HUES64 (cell line): Measurements from ENCODE around the gene DOCK4.

Source experiments
- H3K27ac ChIP-seq: 2 replicates; pipeline ENCODE4 v1.7.0; 2013; ENCODE audit warnings: low read depth, low read length, inconsistent platforms
- H3K27me3 ChIP-seq: 2 replicates; pipeline ENCODE4 v1.6.1; 2013; ENCODE audit warnings: mild to moderate bottlenecking, low read length; ENCODE audit not compliant: insufficient read depth
- H3K36me3 ChIP-seq: 2 replicates; pipeline ENCODE4 v1.6.1; 2013; ENCODE audit warnings: mild to moderate bottlenecking, low read length; ENCODE audit not compliant: insufficient read depth
- H3K4me1 ChIP-seq: 2 replicates; pipeline ENCODE4 v1.6.1; 2013; ENCODE audit warnings: mild to moderate bottlenecking, low read length, moderate library complexity; ENCODE audit not compliant: insufficient read depth
- H3K4me3 ChIP-seq: 2 replicates; pipeline ENCODE4 v1.5.1; 2013; ENCODE audit warnings: mild to moderate bottlenecking, low read length, moderate library complexity
- H3K9ac ChIP-seq: 2 replicates; pipeline ENCODE4 v1.6.1; 2013; ENCODE audit warnings: mild to moderate bottlenecking, low read depth, low read length
- H3K9me3 ChIP-seq: 2 replicates; pipeline ENCODE4 v1.6.1; 2013; ENCODE audit warnings: low read depth, low read length; ENCODE audit not compliant: insufficient read depth
- WGBS: fragments of 150-250, 120-280 bp; methylation state at CpG from one replicate; pipeline ENCODE4 v1.1.7; 2013; ENCODE audit warnings: missing lambda C conversion rate; 5-methylcytosine and 5-hydroxymethylcytosine counted together

The DOCK4 gene

DNA sequence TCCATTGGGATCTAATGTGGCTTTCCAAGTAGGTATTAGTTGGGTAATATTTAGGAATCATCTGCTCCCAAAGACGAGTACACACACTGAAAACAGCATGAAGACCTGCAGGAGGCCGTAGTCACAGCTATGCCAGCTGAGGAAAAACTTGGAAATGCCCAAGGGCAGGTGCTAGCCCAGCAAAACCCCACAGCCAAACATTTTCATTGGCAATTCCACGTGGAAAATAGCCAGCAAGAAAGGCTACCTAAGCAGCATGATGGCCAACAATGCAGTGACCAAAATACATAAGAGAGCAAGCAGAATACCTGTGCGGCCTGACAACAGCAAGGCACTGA is 32.7 kb downstream of the DOCK4 start:
- H3K27me3 ChIP-seq = no peaks in the 10 kb centered on the region
- no peaks in the 10 kb centered on the region for H3K9me3 ChIP-seq
- no peak overlapping the region for H3K4me3 ChIP-seq
- WGBS = 89% methylated on average over 4 of the region's 4 CpGs
- H3K27ac ChIP-seq = no peak overlapping the region
- 0 out of 2 replicates have a peak, but pooled peaks cover 3% of the 10 kb centered on the region for H3K4me1 ChIP-seq
- no peak overlapping the region for H3K9ac ChIP-seq
- no peaks in the 10 kb centered on the region for H3K36me3 ChIP-seq

DNA sequence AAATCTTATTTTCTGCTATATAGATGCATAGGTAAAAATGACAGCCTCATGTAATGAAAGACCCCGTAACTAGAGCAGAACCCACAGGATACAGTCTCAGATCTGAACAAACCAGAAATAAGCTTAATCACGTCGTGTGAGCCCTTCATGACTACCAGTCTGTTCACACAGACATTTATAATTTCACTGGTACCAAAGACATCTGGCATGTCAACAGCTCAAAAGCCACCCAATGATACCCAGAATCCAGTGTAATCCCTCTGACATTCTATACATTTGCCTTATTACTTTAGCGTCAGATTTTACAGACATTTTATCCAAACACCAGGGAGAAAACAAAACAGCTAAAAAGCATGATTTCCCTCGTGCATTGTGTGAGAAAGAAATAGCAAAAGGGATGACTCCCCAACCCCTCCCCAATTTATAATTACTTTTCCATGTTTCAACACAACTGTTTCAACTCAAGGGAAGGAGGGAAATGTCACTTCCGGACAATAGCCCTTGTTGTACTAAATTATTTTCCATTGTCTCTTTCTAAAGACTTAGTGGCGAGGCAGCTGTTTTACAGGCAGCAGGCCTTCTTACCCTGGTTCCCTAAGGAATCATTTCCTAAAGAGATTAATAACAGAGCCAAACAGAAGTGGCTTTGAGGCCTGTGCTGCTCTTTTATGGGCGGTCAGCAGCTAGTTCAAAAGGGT is 33.2 kb downstream of the DOCK4 start:
- no peak overlapping the region for H3K4me3 ChIP-seq
- no peak overlapping the region for H3K27ac ChIP-seq
- no peak overlapping the region for H3K9ac ChIP-seq
- no peaks in the 10 kb centered on the region for H3K27me3 ChIP-seq
- WGBS = 92% methylated on average over 8 of the region's 8 CpGs
- no peaks in the 10 kb centered on the region for H3K36me3 ChIP-seq
- no peaks in the 10 kb centered on the region for H3K9me3 ChIP-seq
- 0 out of 2 replicates have a peak, but pooled peaks cover 3% of the 10 kb centered on the region for H3K4me1 ChIP-seq

DNA sequence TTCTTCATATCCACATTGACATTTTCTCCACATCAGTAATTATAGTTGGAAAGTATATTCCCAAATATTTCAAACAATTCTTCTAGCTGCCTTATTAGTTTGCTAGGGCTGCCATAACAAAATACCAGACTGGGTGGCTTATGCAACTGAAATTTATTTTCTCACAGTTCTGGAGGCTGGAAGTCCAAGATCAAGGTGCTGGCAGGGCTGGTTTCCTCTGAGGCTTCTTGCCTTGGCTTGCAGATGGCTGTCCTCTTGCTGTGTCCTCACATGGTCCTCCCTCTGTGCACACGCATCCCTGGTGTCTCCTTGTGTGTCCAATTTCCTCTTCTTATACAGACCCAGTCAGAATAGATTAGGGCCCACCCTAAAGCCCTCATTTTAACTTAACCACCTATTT is 34.5 kb downstream of the DOCK4 start:
- H3K27ac ChIP-seq = no peak overlapping the region
- H3K4me3 ChIP-seq = no peak overlapping the region
- no peaks in the 10 kb centered on the region for H3K27me3 ChIP-seq
- no peaks in the 10 kb centered on the region for H3K9me3 ChIP-seq
- H3K4me1 ChIP-seq = no peaks in the 10 kb centered on the region
- WGBS = 94% methylated on average over 1 of the region's 1 CpG
- H3K36me3 ChIP-seq = no peaks in the 10 kb centered on the region
- H3K9ac ChIP-seq = no peak overlapping the region

DNA sequence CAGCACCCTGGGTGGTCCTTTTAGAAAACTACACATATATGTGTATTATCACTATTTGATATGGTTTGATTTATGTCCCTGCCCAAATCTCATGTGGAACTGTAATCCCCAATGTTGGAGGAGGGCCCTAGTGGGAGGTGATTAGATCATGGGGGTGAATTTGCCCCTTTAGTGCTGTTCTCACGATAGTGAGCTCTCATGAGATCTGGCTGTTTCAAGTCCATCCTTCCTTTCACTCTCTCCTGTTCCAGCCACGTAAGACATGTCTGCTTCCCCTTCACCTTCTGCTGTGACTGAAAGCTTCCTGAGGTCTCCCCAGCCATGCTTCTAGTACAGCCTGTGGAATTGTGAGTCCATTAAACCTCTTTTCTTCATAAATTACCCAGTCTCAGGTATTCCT is 37.3 kb downstream of the DOCK4 start:
- Histone ChIP-seq H3K4me3 (no peak overlapping the region), H3K9me3 (no peaks in the 10 kb centered on the region), H3K27ac (no peak overlapping the region), H3K9ac (no peak overlapping the region), H3K4me1 (no peaks in the 10 kb centered on the region), H3K27me3 (no peaks in the 10 kb centered on the region), H3K36me3 (no peaks in the 10 kb centered on the region)
- WGBS = 94% methylated on average over 2 of the region's 2 CpGs

DNA sequence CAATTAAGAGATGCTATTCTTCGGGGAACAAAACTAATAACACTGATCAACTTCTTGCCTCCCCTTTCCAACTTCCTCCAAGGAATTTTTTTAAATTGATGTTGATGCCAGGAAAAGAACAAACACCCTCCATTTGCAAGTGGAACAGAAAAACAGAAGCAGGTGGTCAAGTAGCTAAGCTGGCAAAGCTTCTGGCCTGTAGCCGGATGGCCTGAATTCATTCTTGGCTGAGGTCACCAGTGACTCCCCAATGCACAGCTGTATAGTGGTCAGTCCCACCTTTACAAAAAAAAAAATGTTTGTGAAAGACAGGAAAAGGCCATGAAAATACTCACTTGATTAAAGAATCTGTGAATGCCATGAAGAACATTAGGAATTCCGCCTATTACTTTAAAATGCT is 39.1 kb downstream of the DOCK4 start:
- no peaks in the 10 kb centered on the region for H3K36me3 ChIP-seq
- H3K4me1 ChIP-seq = peaks cover 17% of the 10 kb centered on the region
- no peak overlapping the region for H3K27ac ChIP-seq
- WGBS = 94% methylated on average over 3 of the region's 3 CpGs
- H3K9ac ChIP-seq = no peak overlapping the region
- H3K4me3 ChIP-seq = no peak overlapping the region
- H3K9me3 ChIP-seq = no peaks in the 10 kb centered on the region
- no peaks in the 10 kb centered on the region for H3K27me3 ChIP-seq

DNA sequence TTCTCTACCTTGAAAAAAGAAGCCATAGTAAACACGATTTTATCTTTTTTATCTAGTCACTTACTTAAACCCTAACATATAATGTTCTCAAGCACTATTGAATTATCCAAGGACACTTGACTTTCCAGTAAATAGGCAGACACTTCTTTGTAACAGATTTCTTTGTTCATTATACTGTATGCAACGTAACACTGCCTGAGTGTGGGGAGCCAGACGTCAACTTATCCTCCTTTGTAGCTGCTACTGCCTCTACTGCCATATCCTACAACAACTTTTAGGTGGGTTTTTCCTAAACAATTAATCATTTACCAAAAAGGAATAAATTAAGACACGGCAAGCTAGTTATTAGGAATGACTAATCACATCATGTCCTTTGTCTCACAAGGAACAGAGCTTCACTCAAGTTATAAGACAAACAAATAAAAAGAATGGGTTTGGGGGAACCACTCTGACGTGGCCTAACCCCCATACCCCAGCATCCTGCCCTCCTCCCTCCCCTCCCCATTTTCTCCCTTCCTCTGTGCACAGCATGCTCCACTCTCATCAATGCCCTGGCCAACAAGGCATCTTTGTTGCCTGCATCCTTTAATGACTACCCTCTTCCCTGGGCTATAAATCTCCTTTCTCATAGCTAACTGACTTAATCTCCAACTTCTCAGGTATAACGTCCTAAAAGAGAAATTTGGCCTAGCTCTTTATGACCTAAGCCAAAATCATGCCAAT is 43.3 kb downstream of the DOCK4 start:
- H3K36me3 ChIP-seq = no peaks in the 10 kb centered on the region
- 38% methylated on average over 6 of the region's 6 CpGs for WGBS
- peak overlapping the region; percentile 76 for H3K27ac ChIP-seq
- H3K27me3 ChIP-seq = no peaks in the 10 kb centered on the region
- no peaks in the 10 kb centered on the region for H3K9me3 ChIP-seq
- no peak overlapping the region for H3K9ac ChIP-seq
- H3K4me3 ChIP-seq = no peak overlapping the region
- H3K4me1 ChIP-seq = peaks cover 44% of the 10 kb centered on the region

DNA sequence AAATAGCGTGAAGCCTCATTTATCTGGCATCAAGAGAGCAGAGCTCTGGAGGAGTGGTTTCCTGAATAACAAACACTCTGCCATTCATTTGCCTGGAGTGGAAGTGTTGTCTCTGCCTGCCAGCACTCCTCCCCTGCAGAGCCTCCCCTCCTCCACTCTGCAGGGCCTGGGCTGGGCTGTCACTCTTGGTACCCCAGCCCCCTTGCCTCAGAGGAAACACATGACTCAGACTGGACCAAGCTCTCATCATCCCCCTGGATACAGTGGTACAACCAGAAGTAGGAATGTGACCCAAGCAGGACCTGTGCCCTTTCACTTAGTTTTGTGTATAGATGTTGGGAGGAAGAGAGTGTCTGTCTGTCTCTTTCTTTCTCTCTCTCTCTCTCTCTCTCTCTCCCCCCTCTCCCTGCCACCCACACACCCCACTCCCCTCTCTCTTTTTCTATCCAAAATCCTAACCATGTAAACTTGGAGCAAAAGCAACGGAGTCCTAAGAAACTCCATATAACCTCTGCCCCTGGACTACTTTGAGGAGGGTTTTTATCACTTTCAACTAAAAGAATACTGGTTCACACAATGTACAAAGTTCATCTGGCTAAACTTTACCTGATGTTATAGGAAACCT is 43.9 kb downstream of the DOCK4 start:
- H3K9me3 ChIP-seq = no peaks in the 10 kb centered on the region
- peak overlapping the region; percentile 76 for H3K27ac ChIP-seq
- H3K27me3 ChIP-seq = no peaks in the 10 kb centered on the region
- H3K36me3 ChIP-seq = no peaks in the 10 kb centered on the region
- H3K4me1 ChIP-seq = peaks cover 44% of the 10 kb centered on the region
- 11% methylated on average over 2 of the region's 2 CpGs for WGBS
- H3K9ac ChIP-seq = no peak overlapping the region
- H3K4me3 ChIP-seq = peak overlapping the region; percentile 23

DNA sequence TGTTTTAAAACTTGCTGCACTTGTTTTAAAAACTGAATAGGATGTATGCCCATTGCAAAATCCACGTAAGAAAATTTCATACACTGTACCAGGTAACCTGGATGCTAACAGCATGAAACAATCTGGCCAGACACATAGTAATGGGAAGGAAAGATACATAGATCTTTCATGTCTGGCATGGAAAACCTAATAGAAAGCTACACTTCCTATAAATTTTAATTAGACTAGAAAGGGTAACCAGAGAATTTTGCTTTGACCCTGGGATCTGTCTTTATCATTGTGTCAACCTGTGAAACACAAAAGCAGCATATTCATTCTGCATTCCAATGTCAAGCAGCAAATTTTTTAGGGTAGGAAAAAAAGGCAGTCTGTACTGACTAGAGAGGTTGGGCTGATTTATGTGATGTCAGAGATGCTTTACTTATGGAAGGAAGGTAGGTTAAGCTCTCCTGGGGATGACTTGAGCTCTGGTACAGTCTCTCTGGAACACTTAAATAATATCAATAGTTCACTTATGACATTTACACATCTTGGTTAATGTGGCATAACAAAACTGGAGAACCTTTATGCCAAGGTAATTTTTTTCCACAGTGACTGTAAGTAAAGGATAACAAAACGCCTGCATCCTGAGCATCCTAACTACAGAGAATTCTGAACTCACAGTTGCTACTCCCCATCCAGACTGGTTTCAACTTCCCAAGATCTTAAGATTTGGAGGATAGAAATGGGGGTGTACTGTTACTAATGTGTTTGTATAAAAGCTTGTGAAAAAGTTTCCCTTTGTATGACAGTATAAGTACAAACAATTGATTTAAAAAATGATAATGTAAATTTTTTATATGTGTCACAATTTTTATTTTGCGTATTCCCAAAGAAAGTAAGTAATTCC is 44.7 kb downstream of the DOCK4 start:
- Histone ChIP-seq H3K27ac (peak overlapping the region; percentile 61; the same call in 1 of the 2 replicates), H3K9me3 (no peaks in the 10 kb centered on the region), H3K4me1 (peaks cover 44% of the 10 kb centered on the region), H3K36me3 (no peaks in the 10 kb centered on the region), H3K9ac (no peak overlapping the region), H3K27me3 (no peaks in the 10 kb centered on the region), H3K4me3 (peak overlapping the region; percentile 23)
- 45% methylated on average over 3 of the region's 3 CpGs for WGBS

DNA sequence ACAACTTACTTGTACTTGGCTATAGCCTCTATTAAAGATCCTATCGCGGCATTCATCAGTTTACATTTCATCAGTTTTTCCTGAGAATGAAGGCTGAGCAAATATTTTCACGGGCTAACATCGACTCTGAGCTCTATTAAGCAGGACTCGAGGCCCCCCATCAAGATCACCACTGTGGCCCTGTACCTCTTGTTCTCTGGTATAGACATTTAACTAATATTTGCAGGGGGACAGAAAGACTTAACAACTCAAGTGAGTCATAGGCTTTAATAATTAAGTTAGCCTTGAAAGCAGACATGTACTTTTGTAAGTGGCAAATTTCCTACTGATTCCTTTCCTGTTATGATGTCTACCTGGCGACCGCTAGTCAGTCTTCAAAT is 45.4 kb downstream of the DOCK4 start:
- peak overlapping the region; percentile 43 for H3K27ac ChIP-seq
- H3K4me3 ChIP-seq = no peak overlapping the region
- WGBS = 77% methylated on average over 7 of the region's 7 CpGs
- peaks cover 44% of the 10 kb centered on the region for H3K4me1 ChIP-seq
- no peaks in the 10 kb centered on the region for H3K9me3 ChIP-seq
- H3K9ac ChIP-seq = no peak overlapping the region
- H3K36me3 ChIP-seq = no peaks in the 10 kb centered on the region
- H3K27me3 ChIP-seq = no peaks in the 10 kb centered on the region

DNA sequence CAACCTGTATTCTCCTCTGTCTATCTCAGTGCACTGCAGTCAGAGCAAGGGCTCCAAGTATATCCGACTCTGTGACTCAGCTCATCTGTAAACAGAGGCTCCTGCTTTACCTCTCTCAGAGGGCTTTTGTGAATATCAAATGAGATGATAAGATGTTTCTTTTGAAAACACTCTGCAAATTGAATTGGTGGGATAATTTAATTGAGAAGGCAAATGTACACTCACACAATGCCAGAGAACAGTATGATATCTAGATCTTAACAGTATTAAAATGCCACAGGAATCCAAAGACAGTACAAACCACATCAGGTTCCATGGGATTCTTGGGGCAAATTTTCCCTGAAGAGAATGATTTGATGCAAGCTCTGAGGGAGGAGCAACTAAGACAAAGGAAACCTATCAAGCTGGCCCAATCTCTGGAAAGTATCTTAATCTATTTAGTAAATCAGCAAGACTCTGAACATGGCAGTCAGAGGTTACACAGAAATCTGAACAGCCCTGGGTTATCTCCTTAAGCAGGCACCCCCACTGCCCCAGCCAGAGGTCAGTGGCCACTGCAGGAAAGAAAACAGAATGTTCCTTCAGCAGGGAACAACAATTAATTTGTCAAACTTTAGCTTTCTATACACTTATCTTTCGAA is 45.9 kb downstream of the DOCK4 start:
- Histone ChIP-seq H3K27ac (peak overlapping the region; percentile 43), H3K9me3 (no peaks in the 10 kb centered on the region), H3K4me3 (no peak overlapping the region), H3K27me3 (no peaks in the 10 kb centered on the region), H3K4me1 (peaks cover 44% of the 10 kb centered on the region), H3K9ac (peak overlapping the region; percentile 14; the same call in 1 of the 2 replicates), H3K36me3 (no peaks in the 10 kb centered on the region)
- WGBS = 59% methylated on average over 2 of the region's 2 CpGs
